ENCODE results near the gene MAGI2. TPM values are rescaled to one million over a fixed set of nuclear protein-coding genes. Genes with fewer than 3 reads are reported as not detected.

Gene MAGI2
- total and polyA plus RNA-seq, 8 donors = 1.3 to 4.0 (median 2.0) TPM

DNA sequence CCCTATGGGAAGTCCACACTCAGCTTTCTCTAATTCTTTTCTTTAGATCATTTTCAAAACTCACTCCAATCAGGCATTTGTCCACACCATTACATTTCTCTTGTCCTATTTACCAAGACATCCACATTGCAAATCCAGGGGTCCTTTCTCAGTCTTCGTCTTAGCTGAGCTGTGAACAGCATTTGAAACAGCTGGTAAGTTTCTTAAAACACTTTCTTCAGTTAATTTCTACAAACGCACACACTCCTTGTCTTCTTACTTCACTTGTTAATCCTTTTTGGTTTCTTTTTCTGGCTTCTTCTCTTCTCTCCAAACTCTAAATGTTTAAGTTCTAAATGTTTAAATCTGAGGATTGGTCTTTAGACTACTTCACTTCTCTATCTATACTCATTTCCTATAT, 885.6 kb downstream of the MAGI2 start:
- H3K4me1 ChIP-seq = no peaks in the 10 kb centered on the region
- ATAC-seq (no peak), DNase-seq (no peak), FAIRE-seq (no peak)
- no peaks in the 10 kb centered on the region for H3K36me3 ChIP-seq
- H3K27me3 ChIP-seq = no peaks in the 10 kb centered on the region
- H3K9me3 ChIP-seq = no peaks in the 10 kb centered on the region
- WGBS, 2 donors = 81 to 85% methylated on average over 2 of the region's 2 CpGs
- H3K4me3 ChIP-seq = no peak overlapping the region
- intact Hi-C loops (cut with DNase I) = no loop called here
- no peak overlapping the region for H3K27ac ChIP-seq
- no peak for TF ChIP-seq CTCF (IDR thresholded peaks at IDR 0.05)

DNA sequence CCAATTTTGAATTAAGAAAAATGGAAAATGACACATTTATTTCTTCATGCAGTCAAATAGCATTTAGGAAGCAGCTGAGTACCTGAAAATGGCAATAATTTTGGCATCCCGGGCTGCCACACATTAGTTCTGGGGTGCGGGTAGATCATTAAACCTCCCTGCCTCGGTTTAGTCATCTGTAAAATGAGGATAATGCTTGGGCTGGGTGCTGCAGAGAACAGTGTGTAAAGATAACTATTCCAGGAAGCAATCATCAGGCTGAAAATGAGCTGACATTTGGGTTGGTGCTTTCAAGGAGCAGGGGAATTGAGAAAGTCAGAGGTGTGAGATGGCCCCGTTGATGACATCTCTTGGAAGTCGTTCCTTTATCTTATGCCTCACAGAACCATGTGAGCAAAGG, 887.7 kb downstream of the MAGI2 start:
- no peak for FAIRE-seq
- intact Hi-C loops (cut with DNase I) = no loop called here
- H3K4me1 ChIP-seq = no peaks in the 10 kb centered on the region
- no peaks in the 10 kb centered on the region for H3K36me3 ChIP-seq
- no peak overlapping the region for H3K4me3 ChIP-seq
- DNase-seq = no peak
- no peak for TF ChIP-seq CTCF (IDR thresholded peaks at IDR 0.05)
- no peak for ATAC-seq
- H3K9me3 ChIP-seq = no peaks in the 10 kb centered on the region
- 72 to 80% methylated on average over 5 of the region's 5 CpGs for WGBS, 2 donors
- H3K27me3 ChIP-seq = no peaks in the 10 kb centered on the region
- H3K27ac ChIP-seq = no peak overlapping the region

- no peak for ATAC-seq
- 59 to 73% methylated on average over 5 of the region's 5 CpGs for WGBS, 2 donors
- H3K36me3 ChIP-seq = no peaks in the 10 kb centered on the region
- H3K27me3 ChIP-seq = no peaks in the 10 kb centered on the region
- FAIRE-seq = no peak
- no peaks in the 10 kb centered on the region for H3K4me1 ChIP-seq
- DNase-seq = no peak
- no peaks in the 10 kb centered on the region for H3K9me3 ChIP-seq
- H3K4me3 ChIP-seq = no peak overlapping the region
- no peak overlapping the region for H3K27ac ChIP-seq
- intact Hi-C loops (cut with DNase I) = no loop called here
- no peak for TF ChIP-seq CTCF (IDR thresholded peaks at IDR 0.05)
Measured at GRCh38 chr7:78563191-78563590, 890.3 kb downstream of the MAGI2 start.

DNA sequence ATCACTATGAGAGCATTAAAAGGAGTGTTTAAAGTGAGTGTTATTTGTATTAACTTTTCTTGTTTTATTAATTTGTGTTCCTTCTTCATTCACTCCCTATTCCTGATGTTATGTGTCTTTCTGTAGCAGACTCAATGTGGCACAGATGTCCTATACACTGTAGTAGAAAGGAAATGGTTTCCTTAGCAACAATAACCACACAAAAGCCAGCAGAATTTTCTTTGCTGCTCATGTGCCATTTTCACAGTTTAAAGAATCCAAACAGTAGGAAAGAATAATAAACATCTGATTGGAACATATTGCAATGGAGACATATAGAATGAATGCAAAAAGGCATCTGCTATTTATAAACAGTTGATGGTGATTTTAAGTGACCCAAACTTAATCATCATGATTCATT, 891.3 kb downstream of the MAGI2 start:
- no peaks in the 10 kb centered on the region for H3K4me1 ChIP-seq
- no peak overlapping the region for H3K4me3 ChIP-seq
- no peaks in the 10 kb centered on the region for H3K36me3 ChIP-seq
- FAIRE-seq (no peak), DNase-seq (no peak), ATAC-seq (no peak)
- intact Hi-C loops (cut with DNase I) = no loop called here
- H3K9me3 ChIP-seq = no peaks in the 10 kb centered on the region
- TF ChIP-seq CTCF (IDR thresholded peaks at IDR 0.05) = no peak
- H3K27me3 ChIP-seq = no peaks in the 10 kb centered on the region
- H3K27ac ChIP-seq = no peak overlapping the region

DNA sequence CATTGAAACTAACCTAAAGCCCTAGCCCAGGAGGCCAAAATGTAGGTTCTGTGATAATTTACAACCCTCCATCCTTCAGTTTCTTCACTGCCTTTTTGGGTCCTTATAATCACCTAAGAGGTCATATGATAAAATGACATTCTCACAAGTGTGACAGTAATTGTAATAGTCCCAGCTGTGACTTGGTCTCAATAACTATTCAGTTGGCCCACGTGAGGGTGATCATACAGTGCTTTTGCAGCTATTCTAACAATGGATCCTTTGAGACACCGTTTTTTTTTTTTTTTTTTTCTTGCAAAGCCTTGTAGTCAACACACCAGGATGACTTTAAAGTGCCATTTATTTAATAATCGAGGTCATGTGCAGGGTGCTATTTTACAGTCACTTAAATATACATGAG, 894.9 kb downstream of the MAGI2 start:
- Histone ChIP-seq H3K9me3 (no peaks in the 10 kb centered on the region), H3K36me3 (no peaks in the 10 kb centered on the region), H3K4me3 (no peak overlapping the region), H3K27me3 (no peaks in the 10 kb centered on the region), H3K27ac (no peak overlapping the region), H3K4me1 (no peaks in the 10 kb centered on the region)
- intact Hi-C loops (cut with DNase I) = no loop called here
- ATAC-seq (no peak), FAIRE-seq (no peak), DNase-seq (no peak)
- WGBS, 2 donors = 38 to 43% methylated on average over 3 of the region's 3 CpGs
- TF ChIP-seq CTCF (IDR thresholded peaks at IDR 0.05) = no peak

Measured in pancreas (tissue), 10 donors.